ENCODE measurements around the gene OTC.

Gene OTC

DNA sequence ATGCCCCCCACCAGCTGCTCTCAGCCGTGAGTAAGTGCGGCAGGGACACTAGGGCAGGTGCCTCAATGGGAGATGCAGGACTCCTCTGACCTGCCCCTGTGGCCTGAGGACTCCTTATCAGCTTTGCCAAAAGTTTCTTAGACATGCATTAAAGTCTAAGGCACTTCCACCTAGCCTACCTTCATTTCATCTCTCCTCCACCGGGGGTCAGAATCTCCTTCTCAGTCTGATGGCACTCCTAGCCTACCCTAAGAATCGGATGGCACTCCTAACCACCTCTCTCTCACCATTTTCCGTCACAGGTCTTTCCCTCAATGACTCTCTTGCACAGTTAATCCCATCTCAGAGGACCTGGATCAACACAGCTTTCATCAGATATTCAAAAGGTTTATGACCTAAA is 85.9 kb downstream of the OTC start:
- no peak overlapping the region for H3K4me3 ChIP-seq (ENCODE audit: low read length)
- peak; percentile 36 for DNase-seq (ENCODE audit: low read depth, low spot score)

GRCh38 chrX:38452603-38453002 is 100.2 kb downstream of the OTC start:
- no peak for DNase-seq (ENCODE audit: low read depth, low spot score)
- no peak overlapping the region for H3K4me3 ChIP-seq (ENCODE audit: low read length)

GRCh38 chrX:38458071-38458470 is 105.7 kb downstream of the OTC start:
- DNase-seq (ENCODE audit: low read depth, low spot score), result peak; percentile 53
- H3K4me3 ChIP-seq (ENCODE audit: low read length), result no peak overlapping the region

DNA sequence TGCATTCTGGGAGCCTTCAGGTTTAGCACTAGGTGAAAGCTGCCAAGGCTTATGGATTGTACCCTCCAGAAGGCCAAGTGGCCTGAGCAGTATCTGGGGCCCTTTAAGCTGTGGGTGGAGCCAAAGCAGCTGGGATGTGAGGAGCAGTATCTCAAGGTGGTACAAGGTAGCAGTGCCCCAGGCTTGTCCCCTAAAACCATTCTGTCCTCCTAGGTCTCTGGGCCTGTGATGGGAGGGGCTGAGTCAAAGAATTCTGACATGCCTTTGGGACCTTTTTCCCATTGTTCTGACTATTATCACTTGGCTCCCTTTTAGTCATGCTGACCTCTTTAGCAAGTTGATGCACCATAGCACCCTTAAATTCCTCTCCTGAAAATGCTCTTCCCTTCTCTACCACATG is 109.9 kb downstream of the OTC start:
- no peak overlapping the region for H3K4me3 ChIP-seq (ENCODE audit: low read length)
- DNase-seq (ENCODE audit: low read depth, low spot score), result no peak

- DNase-seq (ENCODE audit: low read depth, low spot score), result no peak
- H3K4me3 ChIP-seq (ENCODE audit: low read length), result no peak overlapping the region
Measured at GRCh38 chrX:38465686-38466085, 113.3 kb downstream of the OTC start.

DNA sequence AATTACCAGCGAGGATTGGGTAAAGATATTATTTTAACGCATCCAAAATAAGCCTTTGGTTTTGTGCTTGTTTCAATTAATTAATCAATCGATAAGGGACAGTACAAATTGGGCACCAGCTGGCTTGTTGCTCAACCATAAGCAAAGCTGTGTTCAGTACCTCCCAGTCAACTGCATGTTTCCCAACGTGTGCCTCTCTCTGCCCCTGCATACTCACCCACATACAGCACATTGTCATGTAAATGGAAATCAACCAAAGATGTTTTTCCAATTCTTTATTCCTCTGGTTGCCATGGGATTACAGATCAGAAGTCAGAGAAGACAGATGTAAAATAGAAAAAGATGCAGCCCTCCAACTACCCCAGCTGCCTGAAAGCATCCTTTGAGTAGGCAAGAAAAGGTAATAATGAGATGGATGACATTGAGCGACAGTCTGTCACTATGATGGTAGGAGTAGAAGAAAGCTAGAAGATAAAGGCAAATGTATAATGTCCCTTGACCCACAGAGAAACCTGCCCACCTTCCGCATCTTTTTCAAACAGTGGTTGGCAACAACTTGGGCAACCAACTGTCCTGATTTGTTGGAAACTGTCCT is 116.3 kb downstream of the OTC start:
- no peak overlapping the region for H3K4me3 ChIP-seq (ENCODE audit: low read length)
- no peak for DNase-seq (ENCODE audit: low read depth, low spot score)

All from Jurkat, Clone E6-1 (cell line).